Activated B cell treated with CpG ODN at 0.5 μM for 24 hours (primary cell): Measurements from ENCODE around the gene TMEM8B. TPM values are rescaled to one million over a fixed set of nuclear protein-coding genes. Genes with fewer than 3 reads are reported as not detected.

Source experiments
- ATAC-seq: fragments of 200-7000 bp; cut with Tn5 transposase; one replicate; pipeline ENCODE4 v1.10.0; 2021; ENCODE audit warnings: low read depth, mild to moderate bottlenecking, moderate library complexity
- CTCF ChIA-PET: fragments of 350-600 bp; sonication (Branson Sonifier 250); formaldehyde crosslinking; loops from one replicate; lab custom pipeline; 2021; ENCODE audit warnings: antibody characterized with exemption; lab: Charles Lee
- POLR2A ChIA-PET: fragments of 350-600 bp; sonication (Branson Sonifier 250); formaldehyde crosslinking; loops from one replicate; lab custom pipeline; 2021; ENCODE audit warnings: antibody characterized with exemption; lab: Charles Lee
- DNase-seq: peaks from one replicate; pipeline ENCODE4 v3.0.0; 2022
- H3K27ac Mint-ChIP-seq: one replicate; pipeline ENCODE4 v1.8.0; 2020; ENCODE audit warnings: mixed read lengths
- H3K27me3 Mint-ChIP-seq: one replicate; pipeline ENCODE4 v1.8.0; 2021; ENCODE audit warnings: mixed read lengths
- H3K36me3 Mint-ChIP-seq: one replicate; pipeline ENCODE4 v1.8.0; 2021; ENCODE audit warnings: low read depth, mixed read lengths
- H3K4me1 Mint-ChIP-seq: one replicate; pipeline ENCODE4 v1.8.0; 2021; ENCODE audit warnings: mixed read lengths
- H3K4me3 Mint-ChIP-seq: one replicate; pipeline ENCODE4 v1.8.0; 2020; ENCODE audit warnings: mild to moderate bottlenecking, mixed read lengths
- H3K9me3 Mint-ChIP-seq: one replicate; pipeline ENCODE4 v1.8.0; 2020; ENCODE audit warnings: mixed read lengths
- intact Hi-C: fragments of 100-400 bp; cut with micrococcal nuclease; formaldehyde crosslinking; loops from one replicate; pipeline ENCODE4 v1.15.1; 2024
- total RNA-seq: library from RNA; stranded (reverse); gene quantifications from 2 replicates; pipeline ENCODE4 v1.2.3, GENCODE V29; 2022
- TF ChIP-seq, protein P1 (sequence below): fragments of 200-600 bp; IDR thresholded peaks from one replicate; pipeline ENCODE4 v1.8.0; 2022; ENCODE audit warnings: antibody characterized with exemption, mild to moderate bottlenecking

The TMEM8B gene
- total RNA-seq, 1 donor from 2014 or later: 8.0 TPM

DNA sequence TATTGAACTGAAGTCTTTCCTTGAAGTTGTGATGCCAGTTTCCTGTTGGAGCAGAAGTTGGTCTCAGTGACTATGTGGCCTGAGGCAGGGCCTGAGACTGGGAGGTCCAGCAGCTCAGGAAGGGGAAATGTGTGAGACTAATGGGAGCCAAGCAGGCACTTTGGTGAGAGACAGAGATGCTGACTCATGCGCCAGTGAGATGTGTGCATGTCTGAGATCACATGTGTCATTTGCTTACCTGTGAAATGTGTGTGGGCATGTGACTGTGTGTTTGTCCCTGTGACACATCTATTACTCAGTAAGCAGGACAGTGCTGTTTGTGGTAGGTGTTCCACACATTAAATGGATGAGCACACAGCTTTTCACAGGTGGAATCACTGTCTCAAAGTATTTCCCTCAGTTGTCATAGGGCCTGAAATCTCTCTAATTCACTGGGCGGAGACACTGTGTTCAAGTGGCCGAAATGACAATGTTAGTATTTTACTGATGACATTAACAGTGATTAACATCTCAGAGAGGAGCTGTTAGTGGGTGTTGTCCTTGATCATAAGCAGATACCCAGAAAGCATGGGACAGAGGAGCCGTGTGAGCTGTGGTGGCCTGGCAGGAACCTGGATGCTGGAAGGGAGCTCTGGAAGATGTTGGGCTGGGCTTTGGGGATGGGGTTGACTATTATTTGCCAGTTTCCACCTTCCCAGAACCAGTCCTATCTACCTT, 30.2 kb upstream of the TMEM8B start:
- Mint-ChIP-seq H3K9me3 (no peaks in the 10 kb centered on the region), H3K4me1 (no peaks in the 10 kb centered on the region), H3K27ac (no peak overlapping the region), H3K4me3 (no peak overlapping the region), H3K27me3 (no peaks in the 10 kb centered on the region), H3K36me3 (peaks cover 30% of the 10 kb centered on the region)
- POLR2A ChIA-PET: interaction anchor here (0.5 kb wide), 1 partner anchor 112 kb away, joined by 10 read pairs; no protein-coding TSS in a partner anchor
- ATAC-seq (no peak), DNase-seq (no peak)
- CTCF ChIA-PET: interaction anchor here (1.3 kb wide), 1 partner anchor 83 kb away, joined by 4 read pairs; no protein-coding TSS in a partner anchor
- TF ChIP-seq, protein P1, sequence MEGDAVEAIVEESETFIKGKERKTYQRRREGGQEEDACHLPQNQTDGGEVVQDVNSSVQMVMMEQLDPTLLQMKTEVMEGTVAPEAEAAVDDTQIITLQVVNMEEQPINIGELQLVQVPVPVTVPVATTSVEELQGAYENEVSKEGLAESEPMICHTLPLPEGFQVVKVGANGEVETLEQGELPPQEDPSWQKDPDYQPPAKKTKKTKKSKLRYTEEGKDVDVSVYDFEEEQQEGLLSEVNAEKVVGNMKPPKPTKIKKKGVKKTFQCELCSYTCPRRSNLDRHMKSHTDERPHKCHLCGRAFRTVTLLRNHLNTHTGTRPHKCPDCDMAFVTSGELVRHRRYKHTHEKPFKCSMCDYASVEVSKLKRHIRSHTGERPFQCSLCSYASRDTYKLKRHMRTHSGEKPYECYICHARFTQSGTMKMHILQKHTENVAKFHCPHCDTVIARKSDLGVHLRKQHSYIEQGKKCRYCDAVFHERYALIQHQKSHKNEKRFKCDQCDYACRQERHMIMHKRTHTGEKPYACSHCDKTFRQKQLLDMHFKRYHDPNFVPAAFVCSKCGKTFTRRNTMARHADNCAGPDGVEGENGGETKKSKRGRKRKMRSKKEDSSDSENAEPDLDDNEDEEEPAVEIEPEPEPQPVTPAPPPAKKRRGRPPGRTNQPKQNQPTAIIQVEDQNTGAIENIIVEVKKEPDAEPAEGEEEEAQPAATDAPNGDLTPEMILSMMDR: no peak
- intact Hi-C loops: no loop called here

- no peaks in the 10 kb centered on the region for H3K9me3 Mint-ChIP-seq
- H3K4me1 Mint-ChIP-seq: no peaks in the 10 kb centered on the region
- H3K36me3 Mint-ChIP-seq: peaks cover 30% of the 10 kb centered on the region
- ChIA-PET CTCF (interaction anchor here (0.9 to 1.0 kb wide), 2 partner anchors 10 to 12 kb away, joined by 3 to 6 read pairs; no protein-coding TSS in a partner anchor), POLR2A (interaction anchor here (0.6 kb wide), 1 partner anchor 9 kb away, joined by 3 read pairs; no protein-coding TSS in a partner anchor)
- ATAC-seq (no peak), DNase-seq (no peak)
- no peak overlapping the region for H3K4me3 Mint-ChIP-seq
- H3K27ac Mint-ChIP-seq: no peak overlapping the region
- H3K27me3 Mint-ChIP-seq: no peaks in the 10 kb centered on the region
- TF ChIP-seq, protein P1: no peak
- intact Hi-C loops: no loop called here
Measured at GRCh38 chr9:35800530-35800929, 28.5 kb upstream of the TMEM8B start.

DNA sequence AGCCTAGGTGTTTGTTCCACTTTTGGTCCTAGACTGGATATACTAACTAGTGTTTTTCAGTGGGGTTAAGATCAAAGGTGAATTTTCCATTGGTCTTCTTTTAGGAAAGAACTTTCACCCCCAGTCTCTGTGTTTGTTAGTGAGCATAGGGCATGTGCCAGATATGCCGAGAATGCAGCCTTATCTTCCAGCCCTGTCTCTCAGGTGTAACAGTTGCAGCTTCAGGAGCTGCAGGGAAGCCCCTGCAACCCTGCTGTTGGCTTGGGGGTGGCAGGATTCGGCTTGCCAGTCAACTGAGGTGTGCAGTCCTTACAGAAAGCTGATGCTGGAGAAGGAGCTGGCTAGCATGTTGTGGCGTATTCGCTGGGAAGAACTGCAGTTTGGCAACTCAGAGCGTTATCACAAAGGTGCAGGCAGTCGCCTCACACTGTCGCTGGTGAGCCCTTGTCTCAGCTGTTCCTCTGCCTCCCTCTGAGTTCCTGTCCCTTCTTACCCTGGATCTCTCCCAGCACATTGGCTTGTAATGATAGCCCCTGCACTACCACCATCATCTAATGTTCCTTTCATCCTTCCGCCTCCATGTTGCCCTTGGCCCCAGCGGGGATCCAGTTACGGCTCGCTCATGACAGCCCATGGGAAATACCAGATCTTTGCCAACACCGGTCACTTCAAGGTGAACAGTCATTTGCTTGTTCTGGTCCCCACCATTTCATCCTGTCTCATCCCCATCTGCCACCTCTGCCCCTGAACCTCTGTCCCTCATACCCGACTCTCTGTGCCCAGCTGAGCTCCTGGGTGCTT, 27.5 kb upstream of the TMEM8B start:
- peaks cover 39% of the 10 kb centered on the region for H3K36me3 Mint-ChIP-seq

DNA sequence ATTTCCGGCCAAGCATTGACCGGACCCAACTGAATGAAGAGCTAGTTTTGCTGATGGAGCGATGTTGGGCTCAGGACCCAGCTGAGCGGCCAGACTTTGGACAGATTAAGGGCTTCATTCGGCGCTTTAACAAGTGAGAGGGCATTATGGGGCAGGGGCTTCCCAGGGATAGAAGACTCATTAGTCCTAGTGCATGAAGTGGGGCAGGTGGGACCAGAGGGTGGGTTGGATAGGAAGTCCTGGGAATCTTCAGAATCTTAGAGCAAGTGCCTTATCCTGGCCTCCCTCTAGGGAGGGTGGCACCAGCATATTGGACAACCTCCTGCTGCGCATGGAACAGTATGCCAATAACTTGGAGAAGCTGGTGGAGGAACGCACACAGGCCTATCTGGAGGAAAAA, 22.9 kb upstream of the TMEM8B start:
- ATAC-seq: no peak
- DNase-seq: no peak
- H3K36me3 Mint-ChIP-seq: peaks cover 42% of the 10 kb centered on the region
- H3K27ac Mint-ChIP-seq: no peak overlapping the region
- TF ChIP-seq, protein P1: no peak
- POLR2A ChIA-PET: no interaction called here
- CTCF ChIA-PET: interaction anchor here (1.1 to 2.2 kb wide), 3 partner anchors 16 to 82 kb away, joined by 3 to 7 read pairs (median 6); no protein-coding TSS in a partner anchor
- no peaks in the 10 kb centered on the region for H3K27me3 Mint-ChIP-seq
- intact Hi-C loops: no loop called here
- no peaks in the 10 kb centered on the region for H3K9me3 Mint-ChIP-seq
- H3K4me3 Mint-ChIP-seq: no peak overlapping the region
- H3K4me1 Mint-ChIP-seq: peaks cover 6% of the 10 kb centered on the region

More for the DNA sequence above, 27.5 kb upstream of the TMEM8B start:
- ATAC-seq: no peak
- TF ChIP-seq, protein P1: no peak
- H3K9me3 Mint-ChIP-seq: no peaks in the 10 kb centered on the region
- intact Hi-C loops: no loop called here
- POLR2A ChIA-PET: interaction anchor here (0.6 kb wide), 1 partner anchor 337 kb away, joined by 5 read pairs; no protein-coding TSS in a partner anchor
- H3K27ac Mint-ChIP-seq: no peak overlapping the region
- H3K4me3 Mint-ChIP-seq: no peak overlapping the region
- H3K4me1 Mint-ChIP-seq: peaks cover 1% of the 10 kb centered on the region
- CTCF ChIA-PET: interaction anchor here (0.9 kb wide), 1 partner anchor 11 kb away, joined by 3 read pairs; no protein-coding TSS in a partner anchor
- DNase-seq: no peak
- H3K27me3 Mint-ChIP-seq: no peaks in the 10 kb centered on the region
